ENCODE data around the gene NCEH1. TPM values are rescaled to one million over a fixed set of nuclear protein-coding genes. Genes with fewer than 3 reads are reported as not detected.

Gene NCEH1
- total RNA-seq, 6 experiments from 2014 or later, result 42.1 to 82.6 (median 76.3) TPM

DNA sequence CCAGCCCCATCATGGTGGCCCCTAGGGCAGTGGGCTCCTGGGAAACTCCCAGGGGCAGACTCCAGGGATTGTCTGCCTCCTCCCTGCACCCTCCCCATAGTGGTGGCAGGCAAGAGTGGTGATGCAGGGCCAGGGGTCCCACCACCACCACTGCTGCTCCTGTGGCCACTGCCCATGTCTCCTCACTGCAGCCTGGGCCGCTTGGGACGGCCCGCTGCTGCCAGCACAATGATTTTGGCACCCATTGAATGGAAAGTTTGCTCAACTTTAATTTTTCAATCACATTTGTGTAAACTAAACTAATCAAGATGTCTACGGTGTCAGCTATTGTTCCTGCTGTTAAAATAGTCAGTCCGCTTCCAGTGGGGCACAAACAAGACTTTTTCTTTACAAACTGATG lies 95.6 kb downstream of the NCEH1 start:
- TF ChIP-seq, protein P1, sequence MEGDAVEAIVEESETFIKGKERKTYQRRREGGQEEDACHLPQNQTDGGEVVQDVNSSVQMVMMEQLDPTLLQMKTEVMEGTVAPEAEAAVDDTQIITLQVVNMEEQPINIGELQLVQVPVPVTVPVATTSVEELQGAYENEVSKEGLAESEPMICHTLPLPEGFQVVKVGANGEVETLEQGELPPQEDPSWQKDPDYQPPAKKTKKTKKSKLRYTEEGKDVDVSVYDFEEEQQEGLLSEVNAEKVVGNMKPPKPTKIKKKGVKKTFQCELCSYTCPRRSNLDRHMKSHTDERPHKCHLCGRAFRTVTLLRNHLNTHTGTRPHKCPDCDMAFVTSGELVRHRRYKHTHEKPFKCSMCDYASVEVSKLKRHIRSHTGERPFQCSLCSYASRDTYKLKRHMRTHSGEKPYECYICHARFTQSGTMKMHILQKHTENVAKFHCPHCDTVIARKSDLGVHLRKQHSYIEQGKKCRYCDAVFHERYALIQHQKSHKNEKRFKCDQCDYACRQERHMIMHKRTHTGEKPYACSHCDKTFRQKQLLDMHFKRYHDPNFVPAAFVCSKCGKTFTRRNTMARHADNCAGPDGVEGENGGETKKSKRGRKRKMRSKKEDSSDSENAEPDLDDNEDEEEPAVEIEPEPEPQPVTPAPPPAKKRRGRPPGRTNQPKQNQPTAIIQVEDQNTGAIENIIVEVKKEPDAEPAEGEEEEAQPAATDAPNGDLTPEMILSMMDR (IDR thresholded peaks at IDR 0.05), result no peak
- Mint-ChIP-seq H3K27ac (no peak overlapping the region), H3K27me3 (ENCODE audit: insufficient read depth) (no peaks in the 10 kb centered on the region), H3K4me3 (no peak overlapping the region), H3K9me3 (no peaks in the 10 kb centered on the region; the same call in 1 of the 2 replicates), H3K4me1 (ENCODE audit: low read depth) (no peaks in the 10 kb centered on the region), H3K36me3 (ENCODE audit: low read depth) (no peaks in the 10 kb centered on the region)
- no peak for DNase-seq

DNA sequence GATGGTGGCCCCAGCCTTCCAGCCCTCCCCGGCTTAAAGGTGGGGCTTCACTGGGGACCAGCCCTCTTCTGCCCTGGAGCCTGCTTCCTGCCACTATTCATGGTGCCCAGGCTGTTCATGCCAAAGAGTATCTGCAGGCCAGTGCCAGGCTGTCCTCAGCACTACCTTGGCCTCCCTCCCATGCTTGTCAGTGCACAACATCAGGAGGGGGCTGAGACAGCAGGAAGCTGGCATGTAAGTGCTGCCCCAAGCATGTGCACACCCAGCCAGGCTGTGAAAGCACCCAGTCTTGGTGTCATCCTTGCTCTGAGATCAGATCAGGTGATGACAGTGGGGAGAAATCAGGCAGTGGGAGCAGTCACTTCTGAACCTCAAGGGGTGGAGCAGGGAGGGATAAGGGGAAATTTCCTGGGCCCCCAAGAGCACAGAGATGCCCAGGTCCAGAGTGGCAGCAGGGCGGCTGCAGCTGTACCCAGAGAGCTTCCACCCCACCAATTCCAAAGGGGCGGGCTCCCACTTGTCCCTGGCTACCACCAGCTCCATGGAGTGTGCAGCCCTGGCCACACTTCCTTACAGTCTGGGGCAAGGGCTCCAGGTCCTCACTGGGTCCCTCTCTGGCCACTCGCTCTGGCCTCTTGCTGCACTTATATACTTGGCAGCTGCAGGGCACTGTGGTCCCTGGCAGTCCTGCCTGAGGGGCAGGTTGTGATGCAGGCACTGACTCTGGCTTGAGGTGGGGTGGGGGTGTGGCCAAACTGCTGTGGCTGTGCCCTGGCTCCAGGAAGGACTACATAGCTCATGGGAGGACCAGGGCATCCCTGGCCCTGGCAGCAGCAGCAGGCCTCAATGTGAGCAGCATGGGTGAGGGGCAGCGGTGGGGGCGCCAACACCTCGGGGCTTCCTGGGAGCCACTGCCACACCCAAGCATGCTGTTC lies 96.3 kb downstream of the NCEH1 start:
- H3K4me1 Mint-ChIP-seq (ENCODE audit: low read depth), result no peaks in the 10 kb centered on the region
- H3K27me3 Mint-ChIP-seq (ENCODE audit: insufficient read depth), result no peaks in the 10 kb centered on the region
- no peak for DNase-seq
- TF ChIP-seq, protein P1 (IDR thresholded peaks at IDR 0.05), result no peak
- H3K36me3 Mint-ChIP-seq (ENCODE audit: low read depth), result no peaks in the 10 kb centered on the region
- H3K9me3 Mint-ChIP-seq, result no peaks in the 10 kb centered on the region; the same call in 1 of the 2 replicates
- H3K27ac Mint-ChIP-seq, result no peak overlapping the region
- H3K4me3 Mint-ChIP-seq, result no peak overlapping the region

DNA sequence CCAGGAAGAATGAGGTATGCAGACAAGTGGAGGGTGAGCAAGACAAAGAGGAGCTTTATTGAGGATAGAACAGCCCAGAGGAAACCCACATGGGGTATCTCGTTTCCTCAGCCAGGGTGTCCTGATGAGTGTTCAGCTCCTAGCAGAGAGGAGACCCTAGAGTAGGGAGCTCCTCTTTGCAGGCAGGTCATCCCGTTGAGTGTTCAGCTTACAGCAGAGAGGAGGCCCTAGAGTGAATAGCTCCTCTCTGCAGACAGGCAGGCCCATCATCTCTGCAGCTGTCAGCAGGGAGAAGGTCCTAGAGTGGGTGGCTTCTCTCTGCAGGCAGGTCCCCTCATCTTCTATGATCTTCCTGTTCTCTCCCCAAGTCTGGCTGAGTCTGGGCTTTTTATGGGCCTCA lies 97.0 kb downstream of the NCEH1 start:
- H3K4me1 Mint-ChIP-seq (ENCODE audit: low read depth), result no peaks in the 10 kb centered on the region
- H3K27ac Mint-ChIP-seq, result no peak overlapping the region
- TF ChIP-seq, protein P1 (IDR thresholded peaks at IDR 0.05), result no peak
- H3K36me3 Mint-ChIP-seq (ENCODE audit: low read depth), result no peaks in the 10 kb centered on the region
- H3K27me3 Mint-ChIP-seq (ENCODE audit: insufficient read depth), result no peaks in the 10 kb centered on the region
- no peaks in the 10 kb centered on the region; the same call in 1 of the 2 replicates for H3K9me3 Mint-ChIP-seq
- H3K4me3 Mint-ChIP-seq, result no peak overlapping the region
- no peak for DNase-seq

DNA sequence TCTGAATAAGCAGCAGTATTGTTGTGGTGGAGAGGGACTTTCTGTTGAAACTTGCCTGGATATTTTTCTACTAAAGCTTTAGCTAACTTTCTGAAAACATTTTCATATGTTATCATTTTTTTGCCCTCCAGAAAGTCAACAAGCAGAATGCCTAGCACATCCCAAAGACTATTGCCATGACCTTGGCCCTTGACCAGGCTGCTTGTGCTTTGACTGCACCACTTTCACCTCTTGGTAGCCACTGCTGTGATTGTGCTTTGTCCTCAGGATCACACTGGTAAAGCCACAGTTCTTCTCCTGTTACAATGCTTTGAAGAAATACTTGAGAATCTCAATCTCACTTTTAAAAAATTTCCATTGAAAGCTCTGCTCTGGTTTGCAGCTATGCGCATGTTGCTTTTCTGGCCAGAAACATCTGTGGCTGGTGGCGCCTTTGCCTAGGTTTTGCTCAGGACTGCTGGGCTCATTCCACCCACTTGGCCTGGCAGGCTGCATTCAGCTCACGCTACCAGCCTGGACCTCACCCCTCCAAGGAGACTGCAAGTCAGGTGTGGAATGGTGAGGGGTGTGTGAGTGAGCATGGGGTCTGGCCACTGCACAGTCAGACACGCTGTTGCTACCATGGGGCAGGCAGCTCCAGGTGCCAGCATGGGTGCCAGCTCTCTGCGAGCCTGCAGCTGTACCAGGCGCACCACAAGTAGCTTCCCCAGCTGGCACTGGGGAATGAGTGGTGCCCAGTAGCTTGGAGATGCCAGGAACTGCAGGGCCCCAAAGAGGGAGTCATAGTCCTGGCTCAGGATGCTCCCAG lies 97.8 kb downstream of the NCEH1 start:
- no peaks in the 10 kb centered on the region; the same call in 1 of the 2 replicates for H3K9me3 Mint-ChIP-seq
- no peaks in the 10 kb centered on the region for H3K36me3 Mint-ChIP-seq (ENCODE audit: low read depth)
- no peaks in the 10 kb centered on the region for H3K27me3 Mint-ChIP-seq (ENCODE audit: insufficient read depth)
- no peak overlapping the region for H3K27ac Mint-ChIP-seq
- no peak overlapping the region for H3K4me3 Mint-ChIP-seq
- TF ChIP-seq, protein P1 (IDR thresholded peaks at IDR 0.05), result no peak
- DNase-seq, result no peak
- no peaks in the 10 kb centered on the region for H3K4me1 Mint-ChIP-seq (ENCODE audit: low read depth)

DNA sequence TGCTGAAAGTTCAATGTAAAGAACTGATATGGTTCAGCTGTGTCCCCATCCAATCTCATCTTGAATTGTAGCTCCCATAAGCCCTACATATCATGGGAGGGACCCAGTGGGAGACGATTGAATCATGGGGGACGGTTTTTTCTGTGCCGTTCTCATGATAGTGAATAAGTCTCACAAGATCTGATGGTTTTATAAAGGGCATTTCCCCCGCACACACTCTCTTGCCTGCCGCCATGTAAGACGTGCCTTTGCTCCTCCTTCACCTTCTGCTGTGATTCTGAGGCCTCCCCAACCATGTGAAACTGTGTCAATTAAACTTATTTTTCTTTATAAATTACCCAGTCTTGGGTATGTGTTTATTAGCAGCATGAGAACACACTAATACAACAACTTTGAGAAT lies 101.1 kb downstream of the NCEH1 start:
- Mint-ChIP-seq H3K4me3 (no peak overlapping the region), H3K9me3 (no peaks in the 10 kb centered on the region; the same call in 1 of the 2 replicates), H3K27ac (no peak overlapping the region)

More for the DNA sequence above, 101.1 kb downstream of the NCEH1 start:
- Mint-ChIP-seq H3K36me3 (ENCODE audit: low read depth) (no peaks in the 10 kb centered on the region), H3K27me3 (ENCODE audit: insufficient read depth) (peaks cover 2% of the 10 kb centered on the region; the same call in 1 of the 2 replicates), H3K4me1 (ENCODE audit: low read depth) (peaks cover 27% of the 10 kb centered on the region)
- TF ChIP-seq, protein P1 (IDR thresholded peaks at IDR 0.05), result no peak
- DNase-seq, result no peak
